GM12873 (cell line): Measurements from ENCODE around the gene SLC39A10.

Experiments used
- CTCF ChIP-seq: IDR thresholded peaks from 2 replicates; pipeline ENCODE4 v1.5.1; 2012; ENCODE audit warnings: low read depth, mild to moderate bottlenecking, moderate library complexity, low read length, control low read depth; ENCODE audit not compliant: insufficient read depth; ENCODE audit errors: missing control alignments

SLC39A10 gene

GRCh38 chr2:195656859-195657633 lies at the start of gene SLC39A10:
SLC39A10 (plus strand) TSS chr2:195657226; CDS start chr2:195680043, 22,817 bp downstream.
- no peak for TF ChIP-seq CTCF

GRCh38 chr2:195608768-195609454 lies 48.1 kb upstream of the SLC39A10 start:
- no peak for TF ChIP-seq CTCF

- TF ChIP-seq CTCF, result no peak
Measured at GRCh38 chr2:195610717-195611116, 46.3 kb upstream of the SLC39A10 start.

GRCh38 chr2:195612611-195613495 lies 44.2 kb upstream of the SLC39A10 start:
- no peak for TF ChIP-seq CTCF

- no peak for TF ChIP-seq CTCF
Measured at GRCh38 chr2:195613922-195614321, 43.1 kb upstream of the SLC39A10 start.

GRCh38 chr2:195619590-195619989 lies 37.4 kb upstream of the SLC39A10 start:
- TF ChIP-seq CTCF, result no peak

GRCh38 chr2:195620501-195620900 lies 36.5 kb upstream of the SLC39A10 start:
- TF ChIP-seq CTCF, result no peak
